Activated CD4-positive, alpha-beta T cell treated with anti-CD3 and anti-CD28 coated beads, Interleukin-2, Interleukin-6, amounts not matched to agents 100 ng/mL and 50 ng/mL, durations not matched to agents 16 hours and 8 hours (primary cell): ENCODE measurements around the gene TBX15.
"Not testable (repeated sequence)": the region's sequence is repeated elsewhere in the genome, so short reads cannot be mapped to it uniquely, and the experiment has no call there.

Experiments used
- DNase-seq: peaks from one replicate; pipeline ENCODE4 v3.0.0-alpha.2; 2020

Gene TBX15

DNA sequence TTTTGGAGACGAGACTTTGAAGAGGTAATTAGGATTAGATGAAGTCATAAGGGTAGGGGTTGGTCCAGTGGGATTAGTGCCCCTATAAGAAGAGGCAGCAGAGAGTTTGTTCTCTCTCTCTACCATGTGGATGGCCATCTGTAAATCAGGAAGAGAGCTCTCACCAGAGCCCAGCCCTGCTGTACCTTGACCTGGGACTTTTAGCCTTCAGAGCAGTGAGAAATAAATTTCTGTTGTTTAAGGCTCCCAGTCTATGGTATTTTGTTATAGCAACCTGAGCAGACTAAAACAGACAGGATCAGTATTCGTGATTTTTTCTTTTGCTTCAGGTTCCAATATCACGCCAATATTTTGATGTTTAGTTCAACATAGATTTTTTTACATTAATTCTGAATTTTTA lies 30.0 kb downstream of the TBX15 start:
- DNase-seq = no peak

DNA sequence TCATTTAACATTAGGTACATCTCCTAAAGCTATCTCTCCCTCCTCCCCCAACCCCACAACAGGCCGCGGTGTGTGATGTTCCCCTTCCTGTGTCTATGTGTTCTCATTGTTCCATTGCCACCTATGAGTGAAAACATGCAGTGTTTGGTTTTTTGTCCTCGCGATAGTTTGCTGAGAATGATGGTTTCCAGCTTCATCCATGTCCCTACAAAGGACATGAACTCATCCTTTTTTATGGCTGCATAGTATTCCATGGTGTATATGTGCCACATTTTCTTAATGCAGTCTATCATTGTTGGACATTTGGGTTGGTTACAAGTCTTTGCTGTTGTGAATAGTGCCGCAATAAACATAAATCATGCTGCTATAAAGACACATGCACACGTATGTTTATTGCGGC lies 30.6 kb downstream of the TBX15 start:
- DNase-seq = not testable (repeated sequence)

DNA sequence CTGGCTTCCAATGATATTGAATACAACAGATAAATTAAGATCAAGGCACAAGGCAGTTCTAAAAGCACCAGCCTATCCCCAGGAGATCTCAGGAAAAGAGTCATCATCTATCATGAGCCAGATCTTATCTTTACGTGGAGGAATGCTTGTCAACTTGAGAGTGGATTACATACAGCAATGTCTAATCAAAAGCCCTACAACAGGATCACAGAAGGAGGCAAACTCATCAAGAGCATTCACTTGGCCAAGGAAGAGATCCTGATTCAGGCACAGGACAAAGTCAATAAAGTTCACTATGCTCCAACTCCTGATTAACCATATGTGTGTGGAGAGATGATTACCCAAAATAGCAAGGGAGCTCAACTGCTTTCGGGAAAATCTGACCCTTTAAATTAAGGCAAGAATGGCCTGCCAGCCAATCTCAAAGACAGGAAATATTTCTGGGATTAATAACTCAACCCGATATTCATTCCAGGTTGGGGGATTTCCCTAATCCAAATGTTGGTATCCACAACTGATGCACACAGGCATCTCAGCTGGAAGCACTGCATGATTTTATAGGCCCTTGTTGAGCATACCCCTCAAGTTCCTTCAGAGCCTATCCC lies 33.7 kb downstream of the TBX15 start:
- DNase-seq = no peak

DNA sequence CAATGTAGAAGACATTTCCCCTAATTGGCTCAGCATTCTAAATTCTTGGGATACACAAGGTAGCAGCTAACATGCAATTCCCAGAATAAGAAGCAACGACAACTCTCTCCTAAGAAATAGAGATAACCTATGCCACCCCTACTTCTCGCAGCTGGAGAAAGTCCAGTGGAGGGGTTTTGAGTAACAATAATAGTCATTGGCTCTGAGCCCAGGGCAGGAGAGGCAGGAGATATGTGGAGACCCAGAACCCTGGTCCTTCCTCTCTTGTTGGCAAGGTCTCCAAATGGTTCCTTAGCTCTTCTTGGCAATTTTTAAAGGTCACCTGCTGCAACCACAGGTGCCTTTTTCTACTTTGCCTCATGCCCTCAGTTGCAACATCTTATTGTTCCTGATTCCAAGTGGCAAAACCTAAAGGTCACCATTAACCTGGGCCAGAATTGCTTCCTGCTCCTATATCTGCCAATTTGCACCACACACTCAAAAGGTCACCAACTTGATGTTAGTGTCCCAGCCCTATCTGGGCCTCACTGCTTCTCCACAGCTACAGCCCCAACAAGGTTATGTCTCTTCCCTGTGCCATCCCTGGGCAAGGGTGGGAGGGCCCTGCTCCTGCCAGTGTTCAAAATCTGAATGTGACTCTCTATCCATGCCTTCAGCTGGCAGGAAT lies 36.7 kb downstream of the TBX15 start:
- DNase-seq = no peak

DNA sequence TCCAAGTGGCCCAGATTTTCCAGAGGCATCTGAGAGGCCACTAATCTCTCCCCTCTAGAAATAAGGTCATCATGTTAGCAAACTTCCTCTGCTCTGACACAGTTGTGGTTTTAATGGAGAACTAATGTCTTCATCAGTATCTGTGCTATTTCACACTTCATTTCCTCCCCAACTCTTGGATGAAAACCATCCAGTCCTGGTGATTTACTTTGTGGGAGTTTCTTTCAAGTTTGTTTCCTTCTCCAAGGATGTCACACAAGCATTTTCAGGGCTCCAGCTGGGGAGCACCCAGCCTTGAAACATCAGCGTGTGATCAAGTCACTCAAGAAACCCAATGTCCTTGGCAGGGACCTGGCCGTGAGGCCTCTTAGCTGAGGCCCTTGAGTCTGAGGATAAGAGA lies 38.8 kb downstream of the TBX15 start:
- no peak for DNase-seq

- DNase-seq = no peak
Observed at GRCh38 chr1:118948846-118949245, 39.3 kb downstream of the TBX15 start.

- DNase-seq = no peak
Observed at GRCh38 chr1:118948351-118948750, 39.8 kb downstream of the TBX15 start.

DNA sequence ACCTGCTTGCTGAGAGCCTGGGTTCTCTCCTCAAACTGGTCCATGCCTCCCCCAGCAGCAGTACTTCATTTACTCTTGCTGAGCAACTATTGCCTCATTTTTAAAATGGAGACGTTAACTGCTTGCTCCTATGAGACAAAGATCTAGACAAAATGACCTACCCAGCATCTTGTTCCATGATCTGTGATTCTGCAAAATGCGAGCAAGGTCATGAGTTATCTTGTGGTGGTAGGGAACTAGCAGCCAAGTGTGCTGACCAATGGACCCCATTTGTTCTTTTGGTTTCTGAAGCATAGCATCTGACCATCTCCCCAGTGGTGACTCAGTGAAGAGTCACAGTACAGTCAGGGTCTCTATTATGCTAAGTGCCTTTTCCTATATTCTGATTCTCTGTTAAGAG lies 40.4 kb downstream of the TBX15 start:
- DNase-seq = no peak

DNA sequence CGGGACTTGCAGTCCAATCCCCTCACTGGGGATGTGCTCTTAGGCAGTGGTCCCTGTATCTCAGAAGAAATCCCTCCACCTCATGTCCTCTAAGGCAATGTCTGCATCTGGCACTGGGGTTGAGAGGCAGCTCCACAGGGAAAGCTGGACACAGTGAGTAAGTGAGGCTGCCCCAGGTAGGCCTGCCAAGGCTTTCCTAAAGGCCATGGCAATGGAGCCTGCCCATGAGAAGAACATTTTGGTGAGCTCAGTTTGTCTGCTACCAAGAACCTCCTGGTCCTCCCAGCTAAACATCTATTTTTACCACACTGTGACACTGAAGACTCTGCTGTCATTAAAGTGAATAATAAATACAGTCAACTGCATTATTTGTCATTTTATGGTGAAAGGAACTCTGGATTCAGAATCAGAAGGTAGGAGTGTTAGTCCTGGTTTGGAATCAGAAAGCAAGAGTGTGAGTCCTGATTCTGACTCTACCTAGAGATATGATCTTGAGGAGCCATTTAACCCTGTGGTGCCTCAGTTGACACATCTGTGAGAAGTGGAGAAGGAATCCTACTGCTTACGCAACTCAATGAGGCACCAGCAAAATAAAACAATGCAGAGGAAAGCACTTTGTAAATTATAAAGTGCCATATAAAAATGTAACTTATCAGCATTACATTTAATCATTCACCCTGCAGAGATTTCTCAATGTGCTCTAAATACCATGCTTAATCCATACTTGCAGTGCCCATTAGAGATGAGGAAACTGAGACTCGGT lies 41.0 kb downstream of the TBX15 start:
- no peak for DNase-seq

DNA sequence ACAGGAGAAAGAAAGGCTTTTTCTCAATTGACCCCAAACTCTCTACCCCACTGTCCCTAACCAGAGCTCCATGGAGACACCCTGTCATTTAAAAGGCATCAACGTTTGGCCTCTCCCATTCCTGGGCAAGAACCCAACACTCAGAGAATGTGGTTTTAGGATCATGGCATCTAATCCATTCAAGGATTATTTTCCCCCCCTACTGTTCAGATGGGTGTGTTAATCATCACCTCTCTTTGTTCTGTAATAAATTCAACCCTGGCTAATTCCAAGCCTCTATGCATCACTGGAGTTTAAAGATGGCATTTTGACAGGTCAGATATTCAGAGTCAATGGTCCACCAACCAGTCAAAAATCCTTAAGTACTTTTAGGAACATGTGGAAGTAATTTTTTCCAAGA lies 42.7 kb downstream of the TBX15 start:
- no peak for DNase-seq

DNA sequence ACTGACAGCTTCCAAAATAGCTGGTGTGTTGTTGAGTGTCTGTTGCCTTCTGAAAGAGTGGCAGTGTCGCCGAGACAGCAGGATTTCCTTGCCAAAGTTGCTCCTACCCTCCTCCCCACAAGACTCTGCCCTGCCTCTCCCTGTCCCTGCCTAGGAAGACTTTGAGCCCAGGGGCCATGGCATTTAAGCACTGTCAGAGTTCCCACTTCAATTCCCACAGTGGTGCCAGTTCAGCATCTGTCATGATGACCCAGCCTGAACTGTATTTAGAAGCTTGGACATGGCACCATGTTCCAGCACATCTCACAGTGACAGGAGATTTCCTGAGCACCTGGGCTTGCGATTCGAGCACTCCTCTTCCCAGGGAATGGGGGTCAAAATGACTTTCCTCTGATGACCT lies 43.6 kb downstream of the TBX15 start:
- DNase-seq = no peak

GRCh38 chr1:118944133-118944532 lies 44.0 kb downstream of the TBX15 start:
- DNase-seq = no peak

DNA sequence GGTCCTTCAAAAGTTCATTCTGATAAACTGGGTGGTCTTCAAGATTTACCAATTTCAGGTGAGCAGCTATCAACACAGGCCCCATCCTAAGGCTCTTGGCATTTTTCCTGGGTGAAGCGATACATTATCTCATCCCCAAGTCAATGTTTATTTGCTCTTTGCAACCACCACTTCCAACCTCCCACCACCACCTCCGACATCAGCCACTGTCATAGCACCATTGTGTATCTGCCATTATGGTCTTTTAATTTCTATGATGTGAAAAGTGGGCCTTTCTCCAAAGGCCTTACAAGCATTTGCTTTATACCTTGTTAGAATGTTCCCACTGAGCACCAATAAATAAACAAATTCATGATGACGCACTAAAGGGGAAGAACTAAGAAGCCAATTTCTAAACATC lies 47.2 kb downstream of the TBX15 start:
- DNase-seq = no peak

DNA sequence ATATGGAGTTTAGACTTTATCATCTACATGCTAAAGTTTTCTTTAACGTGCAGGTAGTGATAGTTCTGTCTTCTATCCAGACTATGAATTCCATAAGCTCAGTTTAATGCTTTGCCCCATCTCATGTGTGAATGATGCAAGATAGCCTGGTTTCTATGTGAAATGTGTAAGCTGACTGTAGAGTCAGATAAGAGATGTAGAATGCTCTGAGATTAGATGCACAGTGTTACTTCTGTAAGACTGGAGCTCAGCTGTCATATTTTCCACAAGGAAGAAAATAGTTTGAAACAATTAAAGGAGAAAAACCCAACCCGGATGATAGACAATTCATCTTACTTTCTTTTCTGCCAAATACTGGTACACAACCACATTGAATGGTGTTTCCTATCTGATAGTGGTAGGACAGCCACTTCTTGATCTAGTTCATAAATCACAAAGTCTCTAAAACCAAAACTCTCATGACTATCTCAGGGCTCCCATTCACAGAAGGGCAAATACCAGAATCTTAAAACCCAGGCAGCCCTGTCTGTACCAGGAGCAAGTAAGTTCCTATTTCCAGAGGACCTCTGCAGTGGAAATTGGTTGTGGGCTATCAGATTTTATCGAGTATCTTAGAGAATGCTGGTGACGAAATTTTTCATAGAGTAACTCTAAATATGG lies 50.6 kb downstream of the TBX15 start:
- DNase-seq = no peak

DNA sequence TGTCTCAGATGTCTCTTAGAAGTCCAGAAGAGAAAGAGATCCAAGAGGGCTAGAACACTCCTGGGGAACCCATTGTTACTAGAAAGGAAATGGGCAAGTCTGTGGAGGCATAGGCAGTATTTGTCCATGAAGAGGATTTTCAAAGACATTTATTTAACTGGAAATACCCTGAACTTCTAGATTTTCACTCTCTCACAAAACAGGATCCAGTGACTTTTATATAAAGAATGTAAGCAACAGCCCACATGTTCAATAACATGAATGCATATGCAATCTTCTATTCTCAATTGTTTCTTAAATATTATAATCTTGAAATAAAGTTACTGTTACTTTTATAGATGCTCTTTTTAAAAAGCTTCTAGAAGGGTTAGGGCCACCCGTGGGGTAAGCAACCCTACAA lies 53.4 kb downstream of the TBX15 start:
- DNase-seq = no peak

GRCh38 chr1:118933051-118933781 lies 54.9 kb downstream of the TBX15 start:
- DNase-seq = no peak

- DNase-seq = no peak
Observed at GRCh38 chr1:118931876-118932275, 56.3 kb downstream of the TBX15 start.

- peak; percentile 2 for DNase-seq
Observed at GRCh38 chr1:118928739-118929554, 59.2 kb downstream of the TBX15 start.

GRCh38 chr1:118927427-118928187 lies 60.5 kb downstream of the TBX15 start:
- no peak for DNase-seq

GRCh38 chr1:118926261-118926660 lies 61.9 kb downstream of the TBX15 start:
- DNase-seq = no peak

- DNase-seq = no peak
Observed at GRCh38 chr1:118925651-118926050, 62.5 kb downstream of the TBX15 start.
